Inferior parietal cortex (tissue), 1 donor: ENCODE results near the gene HERPUD2.

Source experiments
- DNase-seq: peaks from one replicate; pipeline ENCODE4 v3.0.0-alpha.2; 2016; ENCODE audit errors: extremely low spot score

The HERPUD2 gene

DNA sequence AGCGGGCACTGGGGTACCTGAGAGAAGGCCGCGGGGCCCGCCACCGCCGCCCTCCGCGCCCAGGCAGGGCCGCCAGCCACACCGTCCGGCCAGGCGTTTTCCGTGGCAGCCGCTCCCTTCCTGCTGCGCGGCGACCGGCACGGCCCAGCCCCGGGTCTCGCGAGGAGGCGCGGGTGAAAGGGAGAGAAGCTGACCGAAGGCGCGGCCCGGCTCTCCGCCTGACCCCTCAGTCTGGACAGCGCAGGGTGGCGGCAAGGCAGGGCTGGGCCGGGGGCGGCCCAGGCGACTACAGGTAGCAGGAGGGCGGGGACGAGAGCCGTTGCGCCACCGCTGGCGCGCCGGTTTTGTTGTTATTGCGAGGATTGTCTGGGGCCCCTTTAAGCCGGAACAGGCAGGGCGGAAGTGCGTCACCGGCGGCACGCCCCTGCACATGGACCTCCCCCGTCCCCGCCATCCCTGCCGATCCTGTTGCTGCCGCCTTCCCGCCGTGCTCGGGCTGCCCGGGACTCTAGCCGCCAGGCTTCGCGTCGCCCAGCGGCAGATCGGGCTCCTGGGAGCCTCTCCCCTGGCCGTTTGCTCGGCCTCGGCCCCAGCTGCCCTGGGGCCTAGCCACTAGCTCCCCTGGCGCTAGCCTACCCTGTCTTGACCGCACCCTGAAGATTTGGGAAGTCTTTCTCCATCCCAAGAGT, at the start of gene HERPUD2:
TSS of gene HERPUD2 (minus strand) at position 352 of the 689 bp plus-strand sequence. CDS start 805 bp downstream, outside the sequence.
- peak; percentile 91 for DNase-seq

GRCh38 chr7:35738889-35739288, 44.0 kb upstream of the HERPUD2 start:
- DNase-seq: no peak

DNA sequence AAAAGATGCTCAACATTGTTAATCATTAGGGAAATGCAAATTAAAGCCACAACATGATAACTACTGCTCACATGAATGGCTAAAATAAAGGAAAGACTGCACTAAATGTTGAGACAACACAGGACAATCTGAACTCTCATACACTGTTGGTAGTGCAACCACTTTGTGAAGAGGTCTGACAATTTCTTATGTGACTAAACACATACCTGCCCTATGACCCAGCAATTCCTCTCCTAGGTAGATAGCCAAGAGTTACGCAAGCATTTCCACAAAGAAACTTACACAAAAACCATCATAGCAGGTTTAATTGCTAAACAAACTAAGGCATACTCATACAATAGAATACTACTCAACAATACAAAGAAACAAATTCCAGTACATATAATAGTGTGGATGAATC, 41.8 kb upstream of the HERPUD2 start:
- DNase-seq: no peak

DNA sequence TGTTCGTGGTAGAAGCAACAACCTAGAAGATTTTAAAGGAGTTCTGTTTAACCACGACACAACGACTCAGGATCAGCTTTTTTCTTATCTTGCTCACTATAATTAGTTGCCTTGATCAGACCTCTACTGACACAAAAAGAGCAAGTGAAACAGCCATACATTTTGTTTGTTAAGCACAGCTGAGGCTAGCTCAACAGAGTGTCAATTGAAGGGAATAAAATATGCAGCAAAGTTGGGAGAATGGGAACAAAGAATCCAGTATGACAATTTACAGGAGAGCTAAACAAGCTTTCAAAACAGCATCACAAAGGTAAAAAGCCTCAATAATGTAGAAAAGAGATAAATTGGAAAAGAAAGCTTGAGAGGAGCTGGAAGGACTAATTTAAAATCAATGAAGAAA, 40.5 kb upstream of the HERPUD2 start:
- no peak for DNase-seq

DNA sequence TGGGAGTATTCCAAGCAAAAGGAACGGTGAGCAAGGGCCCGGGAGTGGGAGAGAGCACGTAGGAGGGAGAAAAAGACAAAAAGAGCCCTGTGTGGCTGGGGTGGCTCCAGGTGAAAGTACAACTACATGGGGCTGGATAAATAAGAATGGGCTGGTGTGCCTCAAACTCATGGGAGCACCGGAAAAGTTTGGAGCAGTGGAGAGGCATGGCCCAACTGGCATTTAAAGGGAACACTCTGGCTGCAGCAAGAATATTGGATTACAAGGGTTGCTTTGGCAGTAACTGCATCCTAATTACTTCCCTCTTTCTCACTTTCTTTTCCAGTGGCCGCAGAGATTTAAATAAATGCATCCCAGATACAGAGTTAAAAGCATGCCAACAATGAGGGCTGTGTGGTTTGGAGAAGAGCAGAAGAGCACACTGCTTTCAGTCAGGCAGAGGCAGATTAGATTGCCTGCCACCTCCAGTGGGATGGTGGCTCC, 39.1 kb upstream of the HERPUD2 start:
- DNase-seq: no peak

DNA sequence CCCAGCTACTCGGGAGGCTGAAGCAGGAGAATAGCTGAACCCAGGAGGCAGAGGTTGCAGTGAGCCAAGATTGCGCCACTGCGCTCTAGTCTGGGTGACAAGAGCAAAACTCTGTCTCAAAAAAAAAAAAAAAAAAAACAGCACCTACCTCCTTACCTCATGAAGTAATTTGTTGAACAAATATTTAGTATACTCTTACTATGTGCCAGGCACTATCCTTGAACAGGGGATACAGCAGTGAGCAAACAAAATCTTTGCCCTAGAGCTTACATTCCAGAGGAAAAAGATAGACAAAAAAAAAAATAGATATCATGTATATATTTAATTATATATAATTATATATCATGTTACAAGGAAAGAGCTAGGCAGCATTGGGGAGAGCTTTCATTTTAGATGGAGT, 36.4 kb upstream of the HERPUD2 start:
- no peak for DNase-seq

- peak; percentile 56 for DNase-seq
These were observed 34.3 kb upstream of the HERPUD2 start for GRCh38 chr7:35729061-35729783.

GRCh38 chr7:35728412-35729060, 33.6 kb upstream of the HERPUD2 start:
- DNase-seq: peak; percentile 50

DNA sequence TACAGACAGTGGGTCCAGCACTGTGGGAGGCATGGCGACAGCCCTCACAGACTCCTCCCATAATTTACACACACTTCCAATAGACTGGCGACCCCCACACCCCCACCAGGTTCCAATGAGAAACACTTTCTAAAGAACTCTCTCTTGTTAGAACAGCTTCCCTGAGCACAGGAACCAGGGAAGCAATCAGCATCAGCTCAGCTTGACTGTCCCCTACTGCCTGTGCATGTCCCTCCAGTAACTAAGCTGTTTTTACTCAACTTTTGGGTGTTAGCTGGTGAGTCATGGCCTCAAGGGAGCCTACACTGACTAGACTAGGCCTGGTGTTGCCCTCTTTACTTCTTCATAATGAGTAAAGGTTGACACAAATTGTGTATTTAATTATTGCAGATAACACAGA, 32.6 kb upstream of the HERPUD2 start:
- no peak for DNase-seq

DNA sequence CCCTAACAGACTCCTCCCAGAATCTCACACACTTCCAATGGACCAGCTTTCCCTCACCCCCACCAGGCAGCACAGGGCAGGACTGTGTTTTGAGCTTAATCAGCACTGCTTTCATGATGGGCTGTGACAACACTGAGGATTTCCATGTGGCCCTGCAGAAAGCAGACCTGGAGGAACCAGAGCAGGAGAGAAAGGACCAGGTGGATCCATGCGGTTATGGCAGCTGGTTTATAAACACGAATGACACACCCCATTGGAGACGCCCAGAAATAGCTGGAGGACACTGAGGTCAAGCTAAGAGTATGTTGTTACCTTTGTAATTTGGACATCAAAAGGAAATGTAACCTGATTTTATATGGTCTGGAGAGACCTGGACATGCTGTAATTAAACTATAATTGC, 31.7 kb upstream of the HERPUD2 start:
- DNase-seq: no peak

DNA sequence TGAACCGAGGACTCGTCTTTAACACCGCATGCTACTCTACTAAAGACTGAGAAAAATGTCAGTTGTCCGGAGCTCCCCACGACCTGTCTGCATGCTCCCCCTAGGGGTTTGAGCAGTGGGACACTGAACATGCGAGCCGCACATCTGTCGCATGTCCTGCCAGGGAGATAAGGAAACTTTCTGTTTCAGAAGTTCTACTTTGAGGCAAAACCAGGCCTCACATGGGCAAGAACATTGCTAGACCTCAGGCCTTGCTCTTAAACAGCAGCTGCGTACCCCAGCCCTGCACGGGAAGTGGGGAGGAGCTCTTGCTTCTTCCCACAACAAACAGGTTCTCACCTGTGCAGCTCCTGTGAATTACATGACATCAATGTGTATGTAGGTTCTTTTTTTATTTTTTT, 30.3 kb upstream of the HERPUD2 start:
- DNase-seq: no peak

DNA sequence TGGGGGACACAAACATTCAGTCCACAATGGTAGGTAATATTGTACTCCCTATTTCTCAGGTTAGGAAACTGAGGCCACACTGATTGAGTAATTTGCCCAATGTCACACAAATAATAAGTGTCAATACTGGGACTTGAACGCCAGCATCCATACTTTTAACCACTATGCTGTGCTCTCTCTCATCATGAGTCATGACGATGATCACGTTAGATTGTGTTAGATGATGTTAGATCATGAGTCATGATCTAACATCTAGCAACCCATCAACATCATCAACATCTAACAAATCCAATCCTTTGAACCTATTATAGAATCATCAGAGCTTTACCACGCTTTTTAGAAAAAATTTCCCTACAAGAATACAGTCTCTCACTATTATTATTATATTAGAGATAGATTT, 28.1 kb upstream of the HERPUD2 start:
- DNase-seq: no peak

GRCh38 chr7:35722054-35722849, 27.3 kb upstream of the HERPUD2 start:
- no peak for DNase-seq

DNA sequence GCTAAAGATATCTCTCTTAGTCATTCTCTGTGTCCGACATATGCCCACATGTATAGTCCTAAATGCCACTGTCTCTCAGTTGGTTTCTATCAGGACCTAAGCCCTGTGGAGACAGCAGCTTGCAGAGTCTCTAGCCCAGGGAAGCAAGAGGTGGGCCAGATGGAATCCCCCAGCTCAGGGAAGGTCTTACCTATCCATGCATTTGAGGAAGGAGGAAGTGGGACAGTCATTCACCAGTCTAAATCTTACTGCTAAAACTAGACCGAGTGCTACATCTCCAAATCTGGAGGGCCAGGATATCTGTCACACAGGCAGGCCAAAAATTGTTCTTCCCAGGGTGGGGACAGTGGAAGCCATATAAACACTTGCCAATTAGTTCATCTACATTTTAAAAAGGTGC, 26.4 kb upstream of the HERPUD2 start:
- DNase-seq: no peak

GRCh38 chr7:35720849-35721248, 25.9 kb upstream of the HERPUD2 start:
- DNase-seq: no peak

DNA sequence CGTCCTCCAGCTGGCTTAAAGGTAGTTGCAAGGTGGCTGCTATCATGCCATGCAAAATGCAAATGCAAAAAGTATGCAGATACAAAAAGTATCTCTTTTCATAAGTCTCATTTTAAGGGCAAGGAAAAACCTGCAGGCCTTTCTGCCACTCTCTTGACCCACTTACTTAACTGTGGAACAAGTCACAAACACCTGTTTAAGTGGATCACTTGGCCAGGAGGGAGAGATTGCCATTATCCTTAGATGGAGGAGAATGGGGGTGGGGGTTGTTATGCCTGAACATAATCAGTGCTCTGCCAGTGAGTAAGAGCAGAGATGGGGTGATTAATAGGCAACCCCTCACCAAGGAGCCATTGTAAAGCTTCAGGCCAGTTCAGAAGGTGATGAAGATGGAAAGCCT, 25.1 kb upstream of the HERPUD2 start:
- no peak for DNase-seq

GRCh38 chr7:35718047-35718446, 23.1 kb upstream of the HERPUD2 start:
- DNase-seq: no peak

DNA sequence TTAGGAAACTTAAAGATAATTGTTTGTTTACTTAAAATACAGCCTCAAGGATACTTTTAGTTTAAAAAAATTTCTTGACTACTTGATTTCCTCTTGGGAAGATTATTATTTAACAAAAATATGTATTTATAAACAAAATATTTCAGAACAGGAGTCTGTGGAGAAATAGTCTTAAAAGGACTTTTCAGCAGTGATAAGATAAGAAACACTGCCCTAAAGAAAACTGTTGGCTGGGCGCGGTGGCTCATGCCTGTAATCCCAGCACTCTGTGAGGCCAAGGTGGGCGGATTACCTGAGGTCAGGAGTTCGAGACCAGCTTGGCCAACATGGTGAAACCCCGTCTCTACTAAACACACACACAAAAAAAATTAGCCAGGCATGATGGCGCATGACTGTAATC, 22.6 kb upstream of the HERPUD2 start:
- no peak for DNase-seq

GRCh38 chr7:35717013-35717412, 22.1 kb upstream of the HERPUD2 start:
- peak; percentile 65 for DNase-seq

DNA sequence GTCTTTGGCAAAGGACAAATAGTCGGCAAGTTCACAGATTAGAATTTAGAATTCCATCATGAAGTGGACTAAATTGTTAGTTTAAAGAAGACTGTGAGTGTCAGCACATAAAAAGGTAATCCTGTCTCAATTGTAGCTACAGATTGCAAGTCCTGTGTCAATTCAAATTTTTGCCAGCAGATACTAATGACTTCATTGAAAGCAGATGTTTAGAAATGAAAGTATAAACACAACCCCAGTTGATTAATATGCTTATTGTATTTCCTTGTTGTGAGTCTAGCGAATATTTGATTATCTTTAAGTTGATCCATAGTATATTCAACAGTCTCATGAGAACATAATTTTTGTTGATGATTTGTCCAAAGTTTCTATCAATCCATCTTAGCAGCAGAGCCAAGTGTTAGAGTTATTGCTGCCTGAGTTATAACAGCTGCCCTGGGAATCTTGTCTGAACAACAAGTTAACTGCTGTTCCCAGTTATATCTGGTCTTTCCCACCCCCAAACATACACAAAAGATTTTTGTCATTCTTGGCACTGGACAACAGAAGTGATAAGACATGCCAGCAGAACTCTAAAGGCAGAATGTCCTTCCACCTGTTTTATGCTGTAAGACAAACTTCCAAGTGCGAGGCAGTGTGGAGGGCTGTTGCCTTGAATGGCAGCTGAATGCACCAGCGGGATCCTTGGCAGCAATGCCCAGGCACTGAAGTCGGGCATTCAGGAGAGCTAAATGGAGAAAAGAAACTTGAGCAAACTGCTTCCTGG, 21.3 kb upstream of the HERPUD2 start:
- peak; percentile 75 for DNase-seq

DNA sequence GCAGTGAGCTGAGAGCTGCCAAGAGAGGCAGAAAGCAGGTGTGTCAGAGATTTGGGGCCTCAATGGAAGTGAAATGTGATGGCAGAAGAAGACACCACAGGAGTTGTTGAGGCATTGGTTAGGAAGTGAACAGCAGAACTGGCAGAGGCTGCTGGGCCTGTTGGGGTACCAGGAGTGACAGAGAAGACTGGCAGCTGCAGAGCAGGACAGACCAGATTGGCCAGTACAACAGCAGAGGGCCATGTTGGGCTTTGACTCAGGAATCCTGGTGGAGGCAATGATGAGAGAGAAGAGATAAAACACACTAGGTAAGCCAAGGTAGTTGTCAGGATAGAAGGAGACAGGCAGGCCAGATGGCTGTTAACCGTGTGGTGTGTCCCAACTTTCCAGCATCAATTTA, 19.9 kb upstream of the HERPUD2 start:
- peak; percentile 59 for DNase-seq
